Fibroblast of lung (primary cell): Measurements from ENCODE around the gene MRPL21. TPM values are rescaled to one million over a fixed set of nuclear protein-coding genes. Genes with fewer than 3 reads are reported as not detected.

Experiments used
- DNase-seq, 2 donors: peaks; one replicate each; pipeline versions ENCODE4 v3.0.0 to v3.0.0-alpha.2; 2010; ENCODE audit warnings: low read depth in 2 of 2
- H2AFZ ChIP-seq: 2 replicates; pipeline ENCODE4 v1.5.1; 2012; ENCODE audit warnings: low read length, control low read depth, inconsistent platforms
- H3K27ac ChIP-seq: 2 replicates; pipeline ENCODE4 v1.5.1; 2011; ENCODE audit warnings: low read length, control low read depth; ENCODE audit not compliant: insufficient read depth
- H3K27me3 ChIP-seq: 2 replicates; pipeline ENCODE4 v1.5.1; 2011; ENCODE audit warnings: mild to moderate bottlenecking, low read length; ENCODE audit not compliant: control insufficient read depth, insufficient read depth
- H3K36me3 ChIP-seq: 2 replicates; pipeline ENCODE4 v1.5.1; 2011; ENCODE audit warnings: low read length; ENCODE audit not compliant: control insufficient read depth, insufficient read depth
- H3K4me1 ChIP-seq: 2 replicates; pipeline ENCODE4 v1.5.1; 2011; ENCODE audit warnings: low read length; ENCODE audit not compliant: control insufficient read depth, insufficient read depth; ENCODE audit errors: extremely low read depth
- H3K4me2 ChIP-seq: 2 replicates; pipeline ENCODE4 v1.5.1; 2011; ENCODE audit warnings: low read length, control low read depth; ENCODE audit not compliant: insufficient read depth; ENCODE audit errors: extremely low read depth
- H3K4me3 ChIP-seq, 4 experiments: fragments of 200-600 bp in 1 of 4; sonication (generic) in 1 of 4; replicated peaks in 1 of 4; 2 replicates each; pipeline ENCODE4 v1.5.1; 2011 to 2016; ENCODE audit warnings: low read length in 4 of 4, low read depth in 3 of 4, mild to moderate bottlenecking in 3 of 4, control low read depth in 2 of 4, inconsistent platforms in 1 of 4, mixed read lengths in 1 of 4; ENCODE audit not compliant: insufficient read depth in 1 of 4; ENCODE audit errors: control extremely low read depth in 1 of 4
- H3K79me2 ChIP-seq: 2 replicates; pipeline ENCODE4 v1.5.1; 2012; ENCODE audit warnings: mild to moderate bottlenecking, low read length, inconsistent platforms; ENCODE audit not compliant: control insufficient read depth, insufficient read depth
- H3K9ac ChIP-seq: 2 replicates; pipeline ENCODE4 v1.5.1; 2011; ENCODE audit warnings: mild to moderate bottlenecking, low read length, control low read depth; ENCODE audit not compliant: insufficient read depth
- H3K9me3 ChIP-seq: 2 replicates; pipeline ENCODE4 v1.5.1; 2012; ENCODE audit warnings: low read depth, low read length; ENCODE audit not compliant: control insufficient read depth, insufficient read depth
- H4K20me1 ChIP-seq: 2 replicates; pipeline ENCODE4 v1.5.1; 2011; ENCODE audit warnings: low read length; ENCODE audit not compliant: control insufficient read depth, insufficient read depth; ENCODE audit errors: extremely low read depth
- EZH2 ChIP-seq: IDR thresholded peaks from 2 replicates; pipeline ENCODE4 v1.5.1; 2012; ENCODE audit warnings: low read length, control low read depth, mild to moderate bottlenecking; ENCODE audit errors: missing control alignments
- polyA plus RNA-seq, 2 donors: library from polyadenylated mRNA; depleted of rRNA in 1 of 2; stranded (reverse) in 1 of 2; unstranded in 1 of 2; fragments of >200 nt; gene quantifications; 2 replicates each; pipeline ENCODE4 v1.2.1, GENCODE V29; 2011 to 2012; ENCODE audit warnings: missing spikeins in 1 of 2
- total RNA-seq: library from RNA; depleted of rRNA; stranded (reverse); fragments of >200 nt; gene quantifications from 2 replicates; pipeline ENCODE4 v1.2.1, GENCODE V29; 2014
- TF ChIP-seq, protein P1 (sequence below), 2 donors: IDR thresholded peaks in 1 of 2; conservative IDR thresholded peaks in 1 of 2; 1 replicate in 1 of 2; 2 replicates in 1 of 2; pipeline ENCODE4 v1.5.1; 2011 to 2012; ENCODE audit warnings: low read length in 2 of 2, control low read depth in 1 of 2, inconsistent platforms in 1 of 2, low read depth in 1 of 2, mild to moderate bottlenecking in 1 of 2

MRPL21 gene
- total and polyA plus RNA-seq, 2 donors (not counting 1 experiment from before 2014, with no cell fraction given): 31.6 to 59.9 TPM

GRCh38 chr11:68941324-68942094, 37.9 kb upstream of the MRPL21 start:
- Histone ChIP-seq H3K9me3 (no peaks in the 10 kb centered on the region), H3K27me3 (no peaks in the 10 kb centered on the region), H3K4me2 (no peak overlapping the region), H3K36me3 (peaks cover 13% of the 10 kb centered on the region), H4K20me1 (no peaks in the 10 kb centered on the region), H3K79me2 (no peaks in the 10 kb centered on the region), H3K27ac (no peak overlapping the region), H3K4me1 (peaks cover 2% of the 10 kb centered on the region), H3K9ac (no peak overlapping the region), H2AFZ (no peak overlapping the region), H3K4me3 (no peak overlapping the region)
- TF ChIP-seq, protein P1, sequence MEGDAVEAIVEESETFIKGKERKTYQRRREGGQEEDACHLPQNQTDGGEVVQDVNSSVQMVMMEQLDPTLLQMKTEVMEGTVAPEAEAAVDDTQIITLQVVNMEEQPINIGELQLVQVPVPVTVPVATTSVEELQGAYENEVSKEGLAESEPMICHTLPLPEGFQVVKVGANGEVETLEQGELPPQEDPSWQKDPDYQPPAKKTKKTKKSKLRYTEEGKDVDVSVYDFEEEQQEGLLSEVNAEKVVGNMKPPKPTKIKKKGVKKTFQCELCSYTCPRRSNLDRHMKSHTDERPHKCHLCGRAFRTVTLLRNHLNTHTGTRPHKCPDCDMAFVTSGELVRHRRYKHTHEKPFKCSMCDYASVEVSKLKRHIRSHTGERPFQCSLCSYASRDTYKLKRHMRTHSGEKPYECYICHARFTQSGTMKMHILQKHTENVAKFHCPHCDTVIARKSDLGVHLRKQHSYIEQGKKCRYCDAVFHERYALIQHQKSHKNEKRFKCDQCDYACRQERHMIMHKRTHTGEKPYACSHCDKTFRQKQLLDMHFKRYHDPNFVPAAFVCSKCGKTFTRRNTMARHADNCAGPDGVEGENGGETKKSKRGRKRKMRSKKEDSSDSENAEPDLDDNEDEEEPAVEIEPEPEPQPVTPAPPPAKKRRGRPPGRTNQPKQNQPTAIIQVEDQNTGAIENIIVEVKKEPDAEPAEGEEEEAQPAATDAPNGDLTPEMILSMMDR (conservative IDR thresholded peaks at IDR 0.05 in 1 of 2, IDR thresholded peaks at IDR 0.05 in 1 of 2; ENCODE audit: low read depth in 1 of 2, low read length in 2 of 2): no peak
- TF ChIP-seq EZH2: no peak
- no peak for DNase-seq

DNA sequence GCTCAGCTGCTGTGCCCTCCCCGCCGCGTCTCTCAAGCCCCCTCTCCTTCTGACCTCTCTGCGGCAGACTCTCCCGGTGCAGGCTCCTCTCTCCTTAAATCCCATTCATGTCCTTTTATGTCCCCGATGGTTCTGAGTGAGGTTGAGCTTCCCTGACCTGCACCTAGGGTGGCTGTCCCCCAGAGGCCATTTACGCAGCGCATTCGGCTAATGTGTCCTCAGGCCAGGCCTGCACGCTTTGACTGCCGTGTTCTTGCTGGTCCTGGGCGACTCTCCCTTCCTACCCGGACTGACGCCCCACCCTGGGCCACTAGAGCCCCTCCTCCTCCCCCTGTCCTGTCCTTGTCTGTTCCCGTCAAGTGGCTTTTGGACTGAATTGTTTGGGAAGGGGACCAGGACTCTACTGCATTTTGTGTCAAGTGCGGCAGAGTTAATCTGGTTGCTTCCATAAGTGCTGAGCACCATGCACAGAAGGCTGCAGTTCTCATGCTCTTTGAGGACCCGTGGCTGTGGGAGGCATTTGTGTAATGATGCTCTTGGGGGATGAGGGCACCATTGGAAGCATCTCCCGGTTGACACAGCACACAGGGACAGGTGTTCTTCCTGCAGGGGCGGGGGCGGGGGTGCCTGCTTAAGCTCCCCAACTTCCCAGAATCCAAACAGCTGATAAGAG, 37.2 kb upstream of the MRPL21 start:
- Histone ChIP-seq H3K4me3 (no peak overlapping the region), H3K4me1 (peaks cover 1% of the 10 kb centered on the region), H3K9ac (no peak overlapping the region), H3K79me2 (no peaks in the 10 kb centered on the region), H4K20me1 (no peaks in the 10 kb centered on the region), H3K9me3 (no peaks in the 10 kb centered on the region), H3K27me3 (no peaks in the 10 kb centered on the region), H3K36me3 (peaks cover 15% of the 10 kb centered on the region), H3K27ac (no peak overlapping the region), H3K4me2 (no peak overlapping the region), H2AFZ (no peak overlapping the region)
- no peak for DNase-seq
- no peak for TF ChIP-seq EZH2
- TF ChIP-seq, protein P1 (conservative IDR thresholded peaks at IDR 0.05 in 1 of 2, IDR thresholded peaks at IDR 0.05 in 1 of 2; ENCODE audit: low read depth in 1 of 2, low read length in 2 of 2): no peak
